IPS-11a (cell line): ENCODE results near the gene SEC31A.
"Not testable (repeated sequence)": the region's sequence is repeated elsewhere in the genome, so short reads cannot be mapped to it uniquely, and the experiment has no call there.

Experiments
- H3K4me3 ChIP-seq: one replicate; pipeline ENCODE4 v1.5.1; 2013; ENCODE audit warnings: low read depth, low read length, control low read depth

SEC31A gene

GRCh38 chr4:82850684-82851083 is 40.3 kb downstream of the SEC31A start:
- no peak overlapping the region for H3K4me3 ChIP-seq

GRCh38 chr4:82848706-82849105 is 42.2 kb downstream of the SEC31A start:
- no peak overlapping the region for H3K4me3 ChIP-seq

- H3K4me3 ChIP-seq, result no peak overlapping the region
Measured at GRCh38 chr4:82842593-82842992, 48.4 kb downstream of the SEC31A start.

- H3K4me3 ChIP-seq, result no peak overlapping the region
Measured at GRCh38 chr4:82839624-82840023, 51.3 kb downstream of the SEC31A start.

- H3K4me3 ChIP-seq, result no peak overlapping the region
Measured at GRCh38 chr4:82833696-82834313, 57.1 kb downstream of the SEC31A start.

GRCh38 chr4:82833060-82833459 is 57.9 kb downstream of the SEC31A start:
- H3K4me3 ChIP-seq, result not testable (repeated sequence)

GRCh38 chr4:82825425-82825824 is 65.5 kb downstream of the SEC31A start:
- H3K4me3 ChIP-seq, result no peak overlapping the region

- H3K4me3 ChIP-seq, result no peak overlapping the region
Measured at GRCh38 chr4:82823062-82823461, 67.9 kb downstream of the SEC31A start.

- H3K4me3 ChIP-seq, result no peak overlapping the region
Measured at GRCh38 chr4:82820689-82821088, 70.3 kb downstream of the SEC31A start.

- no peak overlapping the region for H3K4me3 ChIP-seq
Measured at GRCh38 chr4:82818664-82819662, 72.0 kb downstream of the SEC31A start.

- H3K4me3 ChIP-seq, result not testable (repeated sequence)
Measured at GRCh38 chr4:82816874-82817273, 74.1 kb downstream of the SEC31A start.

GRCh38 chr4:82814034-82814433 is 76.9 kb downstream of the SEC31A start:
- no peak overlapping the region for H3K4me3 ChIP-seq

GRCh38 chr4:82811838-82812341 is 79.1 kb downstream of the SEC31A start:
- H3K4me3 ChIP-seq, result no peak overlapping the region

- H3K4me3 ChIP-seq, result no peak overlapping the region
Measured at GRCh38 chr4:82811392-82811791, 79.6 kb downstream of the SEC31A start.

- no peak overlapping the region for H3K4me3 ChIP-seq
Measured at GRCh38 chr4:82810176-82810575, 80.8 kb downstream of the SEC31A start.

- no peak overlapping the region for H3K4me3 ChIP-seq
Measured at GRCh38 chr4:82809619-82810018, 81.3 kb downstream of the SEC31A start.

- no peak overlapping the region for H3K4me3 ChIP-seq
Measured at GRCh38 chr4:82803746-82804145, 87.2 kb downstream of the SEC31A start.

GRCh38 chr4:82802911-82803310 is 88.0 kb downstream of the SEC31A start:
- no peak overlapping the region for H3K4me3 ChIP-seq

- H3K4me3 ChIP-seq, result no peak overlapping the region
Measured at GRCh38 chr4:82801910-82802521, 88.9 kb downstream of the SEC31A start.

- H3K4me3 ChIP-seq, result peak overlapping the region; percentile 21
Measured at GRCh38 chr4:82799006-82799881, 91.7 kb downstream of the SEC31A start.
